GM13976 (cell line): ENCODE data around the gene SRBD1.

Experiments
- DNase-seq: peaks from one replicate; pipeline ENCODE4 v3.0.0; 2012; ENCODE audit warnings: low spot score
- in situ Hi-C: fragments of 300-500 bp; cut with MboI; formaldehyde crosslinking; loops from one replicate; pipeline ENCODE4 v1.12.0; 2022; ENCODE audit warnings: low sequenced_read_pairs, mixed read lengths, inconsistent platforms; ENCODE audit not compliant: unreplicated experiment
- TF ChIP-seq, protein P1 (sequence below): IDR thresholded peaks from 2 replicates; pipeline ENCODE4 v1.5.1; 2012; ENCODE audit warnings: borderline replicate concordance, mild to moderate bottlenecking; ENCODE audit not compliant: insufficient read depth; ENCODE audit errors: extremely low read depth, missing control alignments, control extremely low read depth

The SRBD1 gene

DNA sequence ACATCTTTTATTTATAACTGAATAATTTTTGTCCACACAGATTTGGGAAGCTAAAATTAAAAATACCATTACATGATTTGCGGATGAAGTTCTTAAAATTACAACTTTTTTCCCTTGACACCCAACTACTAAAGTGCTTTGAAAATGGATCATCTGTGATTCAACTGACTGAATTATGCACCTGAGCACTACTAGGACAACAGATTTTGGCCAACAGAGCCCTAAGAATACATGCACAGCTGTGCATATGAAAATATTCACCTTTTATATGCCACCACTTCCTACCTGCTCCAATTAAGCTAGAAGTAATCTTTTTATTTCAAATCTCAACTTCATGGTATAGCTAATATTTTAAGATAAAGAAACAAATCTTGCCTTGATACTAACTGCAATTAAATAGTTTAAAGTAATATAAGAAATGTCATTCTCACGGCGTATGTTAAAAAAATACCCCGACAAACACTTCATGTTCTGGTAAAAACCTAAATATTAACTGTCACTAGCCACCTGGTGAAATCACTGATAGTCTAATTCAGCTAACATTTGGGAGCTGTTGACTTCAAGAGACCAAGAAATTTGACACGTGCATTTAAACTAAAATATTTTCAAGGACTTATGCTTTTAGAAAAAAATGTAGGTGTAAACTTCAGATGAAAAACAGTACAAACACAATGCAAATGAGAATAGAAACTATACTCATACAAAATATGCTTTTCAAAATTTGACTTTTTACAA is 153.7 kb downstream of the SRBD1 start:
- in situ Hi-C loops: no loop called here
- no peak for DNase-seq

DNA sequence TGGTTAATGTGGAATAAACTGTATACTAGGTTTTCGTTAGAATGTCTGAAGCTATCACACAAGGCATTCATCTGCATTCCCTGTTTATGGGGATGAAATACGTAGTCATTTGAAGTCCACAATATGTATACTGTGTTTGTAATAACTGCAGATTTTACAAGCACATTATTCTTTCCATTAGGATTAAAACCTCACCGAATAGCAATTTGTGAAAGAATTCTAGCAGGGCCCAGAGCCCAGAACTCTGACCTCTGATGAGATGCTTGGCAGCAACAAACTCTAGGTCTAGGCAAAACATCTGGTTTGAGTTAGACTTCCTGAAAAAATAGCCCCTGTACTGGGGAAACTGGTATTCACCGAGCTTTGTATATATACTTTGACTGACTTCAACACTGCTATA is 158.2 kb downstream of the SRBD1 start:
- TF ChIP-seq, protein P1, sequence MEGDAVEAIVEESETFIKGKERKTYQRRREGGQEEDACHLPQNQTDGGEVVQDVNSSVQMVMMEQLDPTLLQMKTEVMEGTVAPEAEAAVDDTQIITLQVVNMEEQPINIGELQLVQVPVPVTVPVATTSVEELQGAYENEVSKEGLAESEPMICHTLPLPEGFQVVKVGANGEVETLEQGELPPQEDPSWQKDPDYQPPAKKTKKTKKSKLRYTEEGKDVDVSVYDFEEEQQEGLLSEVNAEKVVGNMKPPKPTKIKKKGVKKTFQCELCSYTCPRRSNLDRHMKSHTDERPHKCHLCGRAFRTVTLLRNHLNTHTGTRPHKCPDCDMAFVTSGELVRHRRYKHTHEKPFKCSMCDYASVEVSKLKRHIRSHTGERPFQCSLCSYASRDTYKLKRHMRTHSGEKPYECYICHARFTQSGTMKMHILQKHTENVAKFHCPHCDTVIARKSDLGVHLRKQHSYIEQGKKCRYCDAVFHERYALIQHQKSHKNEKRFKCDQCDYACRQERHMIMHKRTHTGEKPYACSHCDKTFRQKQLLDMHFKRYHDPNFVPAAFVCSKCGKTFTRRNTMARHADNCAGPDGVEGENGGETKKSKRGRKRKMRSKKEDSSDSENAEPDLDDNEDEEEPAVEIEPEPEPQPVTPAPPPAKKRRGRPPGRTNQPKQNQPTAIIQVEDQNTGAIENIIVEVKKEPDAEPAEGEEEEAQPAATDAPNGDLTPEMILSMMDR: no peak
- in situ Hi-C loops: no loop called here
- no peak for DNase-seq

More for the DNA sequence above, 153.7 kb downstream of the SRBD1 start:
- TF ChIP-seq, protein P1: no peak

DNA sequence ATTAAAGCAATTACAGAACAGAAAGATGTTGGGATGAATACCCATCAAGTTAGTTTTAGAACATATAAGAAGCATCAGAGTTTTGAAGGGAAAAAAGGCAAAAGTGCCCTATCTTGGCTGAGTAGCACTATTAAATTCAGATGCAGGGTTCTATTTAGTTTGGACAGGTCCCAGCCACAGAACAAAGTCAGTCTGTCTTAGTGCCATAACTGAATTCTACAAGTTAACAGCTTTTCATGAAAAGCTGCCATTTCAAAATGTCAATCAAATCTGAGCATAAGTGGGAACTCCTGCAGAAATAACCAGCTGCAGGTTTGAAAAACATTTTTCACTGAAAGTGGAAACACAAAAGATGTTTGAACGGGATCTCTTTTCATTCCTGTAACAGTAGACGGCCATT is 160.4 kb downstream of the SRBD1 start:
- TF ChIP-seq, protein P1: no peak
- no peak for DNase-seq
- in situ Hi-C loops: no loop called here

DNA sequence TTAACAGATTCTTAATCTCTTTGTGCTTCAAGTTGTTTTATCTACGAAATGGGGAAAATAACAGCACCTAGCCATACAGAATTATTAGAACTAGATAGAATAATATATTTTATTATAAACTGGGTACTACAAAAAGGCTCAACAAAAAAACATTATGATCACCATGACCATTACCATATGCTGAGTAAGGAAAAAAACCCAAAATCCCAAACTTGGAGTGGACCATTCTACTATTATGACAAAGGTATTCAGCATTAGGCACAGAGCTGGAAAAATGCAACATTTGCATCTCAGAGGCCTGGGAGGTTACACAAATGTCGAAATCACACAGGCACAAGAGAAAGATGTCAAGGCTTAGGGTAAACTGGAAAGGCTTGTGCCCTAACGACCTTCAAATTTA is 162.8 kb downstream of the SRBD1 start:
- no peak for DNase-seq
- in situ Hi-C loops: no loop called here
- TF ChIP-seq, protein P1: no peak

DNA sequence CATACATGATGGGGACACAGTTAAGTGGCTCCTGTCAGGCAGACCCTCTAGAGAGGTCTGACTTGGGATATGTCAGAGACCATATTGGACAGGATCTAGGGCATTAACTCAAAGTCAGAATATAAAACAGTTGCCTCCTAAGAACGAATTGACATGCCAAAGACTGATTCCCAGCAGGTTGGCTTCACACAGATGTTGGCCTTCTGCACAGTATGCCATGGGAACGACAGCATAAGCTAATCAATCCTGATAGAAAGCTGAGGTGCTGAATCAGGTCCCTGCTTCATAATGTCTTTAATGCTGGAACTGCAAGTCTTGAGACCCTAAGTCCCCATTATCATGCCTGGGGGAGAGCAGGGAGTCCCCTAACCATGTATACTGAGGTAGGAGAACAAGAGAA is 165.1 kb downstream of the SRBD1 start:
- in situ Hi-C loops: no loop called here
- no peak for DNase-seq

DNA sequence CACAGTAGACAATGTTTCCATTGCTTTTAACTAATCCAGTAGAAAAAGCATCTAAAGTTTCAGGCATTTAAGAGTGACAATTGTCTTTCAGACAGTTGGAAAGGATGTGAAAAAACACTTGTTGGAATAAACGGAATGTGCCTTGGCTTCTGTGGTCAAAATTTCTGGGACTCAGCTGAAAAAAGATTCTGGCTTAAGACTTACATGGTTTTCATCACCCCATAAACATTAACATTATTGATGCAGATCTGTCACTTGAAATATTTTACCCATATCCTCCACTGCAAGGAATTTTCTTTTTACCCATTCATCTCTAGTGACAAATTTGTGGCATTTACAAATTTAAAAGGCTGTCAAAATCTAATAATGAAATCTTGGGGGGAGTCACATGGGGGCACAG is 166.0 kb downstream of the SRBD1 start:
- DNase-seq: no peak
- in situ Hi-C loops: no loop called here

More for the DNA sequence above, 165.1 kb downstream of the SRBD1 start:
- TF ChIP-seq, protein P1: no peak

More for the DNA sequence above, 166.0 kb downstream of the SRBD1 start:
- TF ChIP-seq, protein P1: no peak
